H9 (cell line): ENCODE measurements around the gene ASIC1. TPM values are rescaled to one million over a fixed set of nuclear protein-coding genes. Genes with fewer than 3 reads are reported as not detected.

Source experiments
- DNase-seq: peaks from one replicate; pipeline ENCODE4 v3.0.0-alpha.2; 2017
- H2AFZ ChIP-seq: one replicate; pipeline ENCODE4 v1.6.1; 2013; ENCODE audit warnings: mild to moderate bottlenecking, low read length, control low read depth, moderate library complexity
- H2AK5ac ChIP-seq: 2 replicates; pipeline ENCODE4 v1.6.1; 2013; ENCODE audit warnings: low read length, control low read depth, mixed read lengths; ENCODE audit not compliant: insufficient read length
- H2BK120ac ChIP-seq: one replicate; pipeline ENCODE4 v1.6.1; 2013; ENCODE audit warnings: low read depth, mild to moderate bottlenecking, low read length, control low read depth, inconsistent platforms; ENCODE audit not compliant: poor library complexity, severe bottlenecking
- H2BK12ac ChIP-seq: 2 replicates; pipeline ENCODE4 v1.6.1; 2013; ENCODE audit warnings: low read length, control low read depth, mixed read lengths, low read depth; ENCODE audit not compliant: insufficient read length
- H2BK15ac ChIP-seq: 2 replicates; pipeline ENCODE4 v1.6.1; 2013; ENCODE audit warnings: low read depth, low read length, control low read depth
- H2BK20ac ChIP-seq: one replicate; pipeline ENCODE4 v1.6.1; 2013; ENCODE audit warnings: low read depth, mild to moderate bottlenecking, low read length, control low read depth, inconsistent platforms; ENCODE audit not compliant: poor library complexity, severe bottlenecking
- H2BK5ac ChIP-seq: 2 replicates; pipeline ENCODE4 v1.6.1; 2013; ENCODE audit warnings: low read length, control low read depth, mixed read lengths; ENCODE audit not compliant: insufficient read length
- H3K14ac ChIP-seq: 2 replicates; pipeline ENCODE4 v1.6.1; 2013; ENCODE audit warnings: low read length, control low read depth; ENCODE audit not compliant: insufficient read depth
- H3K18ac ChIP-seq: 2 replicates; pipeline ENCODE4 v1.6.1; 2013; ENCODE audit warnings: low read depth, mild to moderate bottlenecking, mixed read lengths, low read length, control low read depth; ENCODE audit not compliant: insufficient read length
- H3K23ac ChIP-seq: 2 replicates; pipeline ENCODE4 v1.6.1; 2013; ENCODE audit warnings: low read length, control low read depth, mixed read lengths, low read depth; ENCODE audit not compliant: insufficient read length
- H3K23me2 ChIP-seq: 2 replicates; pipeline ENCODE4 v1.6.1; 2013; ENCODE audit warnings: low read depth, mild to moderate bottlenecking, mixed read lengths, low read length, control low read depth; ENCODE audit not compliant: insufficient read length, poor library complexity, severe bottlenecking
- H3K27ac ChIP-seq: 2 replicates; pipeline ENCODE4 v1.5.1; 2013; ENCODE audit warnings: low read length, control low read depth, mixed read lengths, low read depth; ENCODE audit not compliant: insufficient read length
- H3K27me3 ChIP-seq: 2 replicates; pipeline ENCODE4 v1.6.1; 2013; ENCODE audit warnings: low read length, control low read depth, inconsistent platforms; ENCODE audit not compliant: insufficient read depth
- H3K4ac ChIP-seq: 2 replicates; pipeline ENCODE4 v1.6.1; 2013; ENCODE audit warnings: low read depth, mild to moderate bottlenecking, control low read depth, inconsistent platforms, low read length, moderate library complexity
- H3K4me1 ChIP-seq: 2 replicates; pipeline ENCODE4 v1.6.1; 2013; ENCODE audit warnings: low read length, control low read depth, inconsistent platforms; ENCODE audit not compliant: insufficient read depth
- H3K4me2 ChIP-seq: 2 replicates; pipeline ENCODE4 v1.6.1; 2013; ENCODE audit warnings: low read length, control low read depth, mixed read lengths; ENCODE audit not compliant: insufficient read length, insufficient read depth
- H3K56ac ChIP-seq: 2 replicates; pipeline ENCODE4 v1.6.1; 2013; ENCODE audit warnings: low read depth, mild to moderate bottlenecking, mixed read lengths, low read length, control low read depth; ENCODE audit not compliant: insufficient read length
- H3K79me1 ChIP-seq: 2 replicates; pipeline ENCODE4 v1.6.1; 2013; ENCODE audit warnings: low read depth, mild to moderate bottlenecking, moderate library complexity, low read length, control low read depth, inconsistent platforms; ENCODE audit not compliant: insufficient read depth, poor library complexity, severe bottlenecking
- H3K79me2 ChIP-seq: 2 replicates; pipeline ENCODE4 v1.6.1; 2013; ENCODE audit warnings: low read length, control low read depth, inconsistent platforms; ENCODE audit not compliant: insufficient read depth
- H3K9ac ChIP-seq: 2 replicates; pipeline ENCODE4 v1.6.1; 2013; ENCODE audit warnings: low read length, control low read depth, mixed read lengths; ENCODE audit not compliant: insufficient read length; ENCODE audit errors: extremely low read depth
- H3K9me3 ChIP-seq: one replicate; pipeline ENCODE4 v1.6.1; 2013; ENCODE audit warnings: low read depth, low read length, inconsistent platforms; ENCODE audit not compliant: control insufficient read depth
- H3T11ph ChIP-seq: one replicate; pipeline ENCODE4 v1.6.1; 2013; ENCODE audit warnings: mild to moderate bottlenecking, low read length, control low read depth, inconsistent platforms
- H4K20me1 ChIP-seq: one replicate; pipeline ENCODE4 v1.6.1; 2013; ENCODE audit not compliant: control insufficient read depth, insufficient read length, insufficient read depth
- H4K5ac ChIP-seq: 2 replicates; pipeline ENCODE4 v1.6.1; 2013; ENCODE audit warnings: low read depth, mild to moderate bottlenecking, mixed read lengths, low read length, control low read depth; ENCODE audit not compliant: insufficient read length
- H4K8ac ChIP-seq: replicated peaks from 2 replicates; pipeline ENCODE4 v1.6.1; 2013; ENCODE audit warnings: low read length, control low read depth, mixed read lengths, low read depth; ENCODE audit not compliant: insufficient read length
- H4K91ac ChIP-seq: 2 replicates; pipeline ENCODE4 v1.6.1; 2013; ENCODE audit warnings: low read depth, mild to moderate bottlenecking, moderate library complexity, mixed read lengths, low read length, control low read depth; ENCODE audit not compliant: insufficient read length
- H3K27ac Mint-ChIP-seq, 3 experiments: 2 replicates in 2 of 3; 3 replicates in 1 of 3; pipeline ENCODE4 v1.8.0; 2020 to 2021; ENCODE audit warnings: mixed read lengths in 3 of 3, mild to moderate bottlenecking in 1 of 3, moderate library complexity in 1 of 3
- H3K27me3 Mint-ChIP-seq: 2 replicates; pipeline ENCODE4 v1.8.0; 2021; ENCODE audit warnings: low read depth, mild to moderate bottlenecking, moderate library complexity, mixed read lengths
- H3K36me3 Mint-ChIP-seq, 3 experiments: 2 replicates in 2 of 3; 3 replicates in 1 of 3; pipeline ENCODE4 v1.8.0; 2020 to 2021; ENCODE audit warnings: low read depth in 3 of 3, mixed read lengths in 3 of 3; ENCODE audit not compliant: insufficient read depth in 1 of 3
- H3K4me1 Mint-ChIP-seq, 2 experiments: 2 replicates each; pipeline ENCODE4 v1.8.0; 2020; ENCODE audit warnings: mixed read lengths in 2 of 2
- H3K4me3 Mint-ChIP-seq, 2 experiments: 2 replicates in 1 of 2; 3 replicates in 1 of 2; pipeline ENCODE4 v1.8.0; 2020 to 2021; ENCODE audit warnings: mild to moderate bottlenecking in 2 of 2, mixed read lengths in 2 of 2, moderate library complexity in 1 of 2
- H3K9me3 Mint-ChIP-seq, 2 experiments: 2 replicates in 1 of 2; 3 replicates in 1 of 2; pipeline ENCODE4 v1.8.0; 2020; ENCODE audit warnings: mild to moderate bottlenecking in 2 of 2, mixed read lengths in 2 of 2, moderate library complexity in 1 of 2
- CTCF ChIP-seq: fragments of 200-600 bp; sonication (generic); conservative IDR thresholded peaks from 3 replicates; pipeline ENCODE4 v1.8.0; 2021; ENCODE audit warnings: antibody characterized with exemption, mild to moderate bottlenecking
- WGBS: extraction: QIAGEN DNeasy Blood & Tissue Kit; methylation state at CpG from one replicate; pipeline ENCODE4 v1.1.7; 2013; ENCODE audit warnings: missing lambda C conversion rate, low lambda C conversion rate, mixed read lengths; ENCODE audit not compliant: insufficient read length; ENCODE audit errors: extremely low coverage; 5-methylcytosine and 5-hydroxymethylcytosine counted together
- total RNA-seq: library from RNA; stranded (reverse); gene quantifications from 2 replicates; pipeline ENCODE4 v1.2.1, GENCODE V29; 2021

The ASIC1 gene
- total RNA-seq, 1 experiment from 2014 or later, result 3.9 TPM

DNA sequence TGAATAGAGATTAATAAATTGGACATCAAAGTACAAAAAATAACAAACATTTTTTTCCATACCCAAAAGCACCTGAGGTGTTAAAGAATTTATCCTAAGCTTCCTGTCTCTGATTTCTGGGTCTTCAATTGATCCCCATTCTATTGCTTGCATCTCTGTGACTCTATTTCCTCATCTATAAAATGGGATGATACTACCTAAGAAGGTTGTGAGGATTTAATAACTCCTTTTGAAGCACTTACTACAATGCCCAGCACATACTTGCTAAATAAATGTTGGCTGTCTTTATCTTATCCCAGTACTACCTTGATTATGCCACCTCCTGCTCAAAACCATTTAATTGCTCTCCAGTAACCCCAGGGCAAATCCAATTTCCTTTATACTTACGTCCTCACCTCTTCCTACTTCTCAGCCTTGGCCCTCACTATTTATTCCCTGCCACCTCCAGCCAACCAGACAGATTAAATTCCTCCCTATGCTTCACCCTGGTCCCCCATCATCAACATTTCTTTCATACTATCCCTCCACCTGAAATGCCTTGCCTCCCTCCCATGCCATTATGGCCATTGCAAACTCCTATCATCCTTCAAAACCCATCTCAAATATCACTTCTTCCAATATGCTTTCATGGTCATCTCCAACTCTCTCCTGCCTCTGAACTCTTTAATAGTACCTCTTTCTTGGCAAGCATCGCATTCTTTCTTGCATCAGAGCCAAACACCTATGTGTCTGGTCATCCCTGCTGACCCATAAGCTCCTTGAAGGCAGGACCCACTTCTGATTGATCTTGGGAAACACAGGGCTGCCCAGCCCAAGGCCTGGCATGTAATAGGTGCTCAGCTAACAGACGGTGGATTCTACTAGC is 7.9 kb upstream of the ASIC1 start:
- H3K27me3 ChIP-seq, result peaks cover 37% of the 10 kb centered on the region
- peaks cover 10% of the 10 kb centered on the region for H3K23me2 ChIP-seq
- no peak overlapping the region for H3K9ac ChIP-seq
- no peak for TF ChIP-seq CTCF
- H3K56ac ChIP-seq, result no peak overlapping the region
- Mint-ChIP-seq H3K4me3 (peak overlapping the region in 1 of 2 experiments; percentile 60; a peak in 1 of 5 replicates), H3K9me3 (no peaks in the 10 kb centered on the region), H3K36me3 (no peaks in the 10 kb centered on the region), H3K27me3 (peaks cover 86% of the 10 kb centered on the region), H3K4me1 (peaks cover 13 to 16% of the 10 kb centered on the region in 2 experiments), H3K27ac (no peak overlapping the region)
- H3K4me2 ChIP-seq, result no peak overlapping the region
- H2BK12ac ChIP-seq, result no peak overlapping the region
- H3K14ac ChIP-seq, result no peak overlapping the region
- H3K79me2 ChIP-seq, result no peaks in the 10 kb centered on the region
- no peak overlapping the region for H3K4ac ChIP-seq
- H2AFZ ChIP-seq, result no peak overlapping the region
- no peak overlapping the region for H4K8ac ChIP-seq
- no peak overlapping the region for H2BK20ac ChIP-seq
- H3K23ac ChIP-seq, result no peak overlapping the region
- DNase-seq, result no peak
- no peak overlapping the region for H3T11ph ChIP-seq
- no peak overlapping the region for H2BK120ac ChIP-seq
- H2AK5ac ChIP-seq, result no peak overlapping the region
- H2BK15ac ChIP-seq, result no peak overlapping the region
- no peak overlapping the region for H4K91ac ChIP-seq
- H3K27ac ChIP-seq, result no peak overlapping the region
- H3K18ac ChIP-seq, result no peak overlapping the region
- H2BK5ac ChIP-seq, result no peak overlapping the region
- no CpG with 5 or more reads among the region's 3 CpGs for WGBS
- H3K9me3 ChIP-seq, result no peaks in the 10 kb centered on the region
- H4K5ac ChIP-seq, result no peak overlapping the region
- H3K4me1 ChIP-seq, result no peaks in the 10 kb centered on the region; the same call in 1 of the 2 replicates
- peaks cover 2% of the 10 kb centered on the region for H4K20me1 ChIP-seq
- no peaks in the 10 kb centered on the region for H3K79me1 ChIP-seq
